Heart right ventricle (tissue), 16 donors: Measurements from ENCODE around the gene ONECUT3. TPM values are rescaled to one million over a fixed set of nuclear protein-coding genes. Genes with fewer than 3 reads are reported as not detected.

ENCODE experiments used
- ATAC-seq, 8 donors: fragments of 200-7000 bp; cut with Tn5 transposase; one replicate each; pipeline ENCODE4 v1.9.1; 2020; ENCODE audit warnings: mild to moderate bottlenecking in 8 of 8, moderate library complexity in 8 of 8, moderate number of reproducible peaks in 1 of 8
- DNase-seq, 2 donors: peaks; one replicate each; pipeline ENCODE4 v3.0.0-alpha.2; 2020
- H3K27ac ChIP-seq, 10 donors: fragments of 200-600 bp; sonication (generic) in 2 of 10; one replicate each; pipeline versions ENCODE4 v1.5.0 to v1.8.0; 2020 to 2022; ENCODE audit warnings: mild to moderate bottlenecking in 3 of 10
- H3K27me3 ChIP-seq, 7 donors: fragments of 200-600 bp; one replicate each; pipeline ENCODE4 v1.8.0; 2021 to 2022; ENCODE audit warnings: mild to moderate bottlenecking in 2 of 7
- H3K36me3 ChIP-seq, 9 donors: fragments of 200-600 bp; sonication (generic) in 1 of 9; one replicate each; pipeline versions ENCODE4 v1.5.0 to v1.8.0; 2020 to 2022; ENCODE audit warnings: mild to moderate bottlenecking in 2 of 9
- H3K4me1 ChIP-seq, 9 donors: fragments of 200-600 bp; sonication (generic) in 1 of 9; one replicate each; pipeline versions ENCODE4 v1.5.0 to v1.8.0; 2020 to 2022; ENCODE audit warnings: mild to moderate bottlenecking in 4 of 9
- H3K4me3 ChIP-seq, 10 donors: fragments of 200-600 bp; sonication (generic) in 2 of 10; one replicate each; pipeline versions ENCODE4 v1.5.0 to v1.8.0; 2020 to 2022; ENCODE audit warnings: mild to moderate bottlenecking in 7 of 10, moderate library complexity in 2 of 10
- H3K9me3 ChIP-seq, 11 donors: fragments of 200-600 bp in 10 of 11; sonication (generic) in 2 of 11; one replicate each; pipeline versions ENCODE4 v1.5.0 to v1.8.0; 2013 to 2022; ENCODE audit warnings: mild to moderate bottlenecking in 2 of 11, control low read depth in 1 of 11, moderate library complexity in 1 of 11
- WGBS, 2 donors: extraction: QIAGEN DNeasy Blood & Tissue Kit; methylation state at CpG; one replicate each; pipeline ENCODE4 v1.1.7; 2013; ENCODE audit warnings: inconsistent platforms in 1 of 2; 5-methylcytosine and 5-hydroxymethylcytosine counted together
- intact Hi-C, 10 donors: fragments of 100-400 bp; cut with DNase I; formaldehyde crosslinking; loops; one replicate each; pipeline versions ENCODE4 v1.11.1 to v1.14.2; 2022
- polyA plus RNA-seq, 2 donors: library from polyadenylated mRNA; stranded (reverse); fragments of 200-250 nt; gene quantifications; one replicate each; pipeline ENCODE4 v1.2.3, GENCODE V29; 2013
- total RNA-seq, 10 donors: library from RNA; stranded (reverse); fragmentation: NEBNext Ultra II Directional in 3 of 10; extraction: Animal tissue kit (Norgen Biotek cat#: 25700) in 3 of 10; gene quantifications; one replicate each; pipeline versions ENCODE4 v1.2.1 to v1.2.4, GENCODE V29; 2021 to 2023
- TF ChIP-seq, protein P1 (sequence below), 9 donors: fragments of 200-600 bp; sonication (generic) in 2 of 9; IDR thresholded peaks; one replicate each; pipeline versions ENCODE4 v1.5.0 to v1.8.0; 2021 to 2022; ENCODE audit warnings: antibody characterized with exemption in 9 of 9, mild to moderate bottlenecking in 5 of 9, moderate library complexity in 1 of 9
- donor health status: Arrhythmogenic right ventricular cardiomyopathy.
- donor health status: ischemic (EF 13 %, LVEDD 7.1; RV severe dilation, severe dysfunction).
- donor health status: healthy with polysubstance abuse.
- donor health status: DM: no; HTN: yes; CAD: no.
- donor health status: DM: no; HTN: no; CAD: no.
- donor health status: ischemic (EF 25% LVEDD 6.9; RV normal size, moderate dysfunction).
- donor health status: ischemic (EF 25% LVEDD 5.7; RV mildly dilated, moderate dysfunction).
- donor health status: healthy.
- donor health status: DM: yes; HTN: yes; CAD: no.
- donor health status: Ischemic cardiomyopathy.
- donor health status: ischemic (EF 35%, LVEDD 5.7; RV mildly dilated, moderate dysfunction).
- donor health status: nonischemic (EF 11% LVEDD 7.7; RV severe dilation, severe dysfunction).
- donor health status: DM: yes; HTN: yes; CAD: no.
- donor health status: PGD.
- donor health status: ischemic (EF 29% LVEDD 5.4; RV normal size, mild dysfunction).
- donor health status: nonischemic (EF 23%, LVEDD 6.1; RV moderate dilation, normal function).

The ONECUT3 gene
- total and polyA plus RNA-seq, 12 donors, result not detected

DNA sequence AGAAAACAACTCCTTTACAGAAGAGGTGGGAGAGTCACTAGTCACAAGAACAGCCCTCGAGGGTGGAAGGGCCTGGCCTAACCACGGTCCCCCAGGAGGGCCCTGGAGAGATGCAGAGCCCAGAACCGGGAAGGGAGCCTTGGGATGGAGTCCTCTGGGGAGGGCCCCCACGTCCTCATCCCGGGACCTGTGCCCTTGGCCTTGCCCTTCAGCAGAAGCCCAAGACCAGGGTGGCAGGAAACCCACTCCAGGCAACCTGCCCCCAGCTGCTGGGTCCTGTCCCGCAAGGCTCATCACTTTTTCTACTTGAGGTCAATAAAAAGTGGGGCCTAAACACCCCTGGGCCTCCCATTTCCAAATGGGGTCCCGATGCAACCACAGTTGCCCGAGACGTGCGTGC, 61.1 kb downstream of the ONECUT3 start:
- ATAC-seq, result no peak
- 70 to 73% methylated on average over 10 of the region's 10 CpGs for WGBS, 2 donors
- H3K27ac ChIP-seq, result no peak overlapping the region
- TF ChIP-seq, protein P1, sequence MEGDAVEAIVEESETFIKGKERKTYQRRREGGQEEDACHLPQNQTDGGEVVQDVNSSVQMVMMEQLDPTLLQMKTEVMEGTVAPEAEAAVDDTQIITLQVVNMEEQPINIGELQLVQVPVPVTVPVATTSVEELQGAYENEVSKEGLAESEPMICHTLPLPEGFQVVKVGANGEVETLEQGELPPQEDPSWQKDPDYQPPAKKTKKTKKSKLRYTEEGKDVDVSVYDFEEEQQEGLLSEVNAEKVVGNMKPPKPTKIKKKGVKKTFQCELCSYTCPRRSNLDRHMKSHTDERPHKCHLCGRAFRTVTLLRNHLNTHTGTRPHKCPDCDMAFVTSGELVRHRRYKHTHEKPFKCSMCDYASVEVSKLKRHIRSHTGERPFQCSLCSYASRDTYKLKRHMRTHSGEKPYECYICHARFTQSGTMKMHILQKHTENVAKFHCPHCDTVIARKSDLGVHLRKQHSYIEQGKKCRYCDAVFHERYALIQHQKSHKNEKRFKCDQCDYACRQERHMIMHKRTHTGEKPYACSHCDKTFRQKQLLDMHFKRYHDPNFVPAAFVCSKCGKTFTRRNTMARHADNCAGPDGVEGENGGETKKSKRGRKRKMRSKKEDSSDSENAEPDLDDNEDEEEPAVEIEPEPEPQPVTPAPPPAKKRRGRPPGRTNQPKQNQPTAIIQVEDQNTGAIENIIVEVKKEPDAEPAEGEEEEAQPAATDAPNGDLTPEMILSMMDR (IDR thresholded peaks at IDR 0.05), result no peak
- H3K4me1 ChIP-seq, result peaks cover 5 to 24% (median 17%) of the 10 kb centered on the region in 9 donors
- intact Hi-C loops, result loop anchor here in 1 of 10 donors (10.0 kb wide), 1 partner anchor 140 kb away; no protein-coding TSS in a partner anchor
- DNase-seq, result no peak
- H3K4me3 ChIP-seq, result no peak overlapping the region
- no peaks in the 10 kb centered on the region for H3K27me3 ChIP-seq
- H3K9me3 ChIP-seq, result no peaks in the 10 kb centered on the region
- peaks cover 4 to 51% (median 38%) of the 10 kb centered on the region in 9 donors for H3K36me3 ChIP-seq

DNA sequence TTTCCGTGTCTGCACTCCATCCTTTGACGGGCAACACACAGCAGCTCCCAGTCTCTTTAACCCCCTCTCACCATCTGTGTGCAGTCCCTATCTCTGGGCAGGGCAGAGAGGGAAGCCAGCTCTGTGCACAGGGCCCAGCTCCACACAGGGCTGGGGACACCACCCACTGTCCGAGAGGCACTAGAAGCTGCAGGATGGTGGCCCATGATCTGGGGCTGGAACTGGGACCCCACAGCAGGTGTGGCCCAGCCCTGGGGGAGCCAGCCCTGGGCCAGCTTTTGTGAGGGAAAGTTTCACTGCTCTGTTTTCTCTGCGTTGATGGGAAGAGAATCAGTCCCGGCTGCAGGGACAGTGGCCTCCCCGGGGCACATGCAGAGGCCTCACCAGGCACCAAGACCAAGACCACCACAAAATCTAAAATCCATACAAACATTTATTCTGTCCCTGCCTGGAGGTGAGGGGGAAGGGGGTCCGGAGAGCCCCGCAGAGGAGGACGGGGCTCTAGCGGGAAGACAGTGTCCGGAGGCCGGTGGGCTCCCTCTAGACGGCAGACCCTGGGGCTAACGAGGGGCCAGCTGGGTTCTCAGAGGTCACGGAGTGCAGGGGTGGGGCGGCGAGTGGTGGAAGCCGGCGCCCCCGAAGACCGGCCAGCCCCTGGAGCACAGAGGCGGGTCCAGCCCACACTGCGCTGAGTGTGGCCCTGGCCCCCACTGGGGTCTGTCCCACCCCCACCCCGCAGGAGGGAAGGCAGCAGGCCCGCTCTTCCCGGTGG, 61.7 kb downstream of the ONECUT3 start:
- DNase-seq (no peak), ATAC-seq (no peak)
- H3K36me3 ChIP-seq, result peaks cover 5 to 57% (median 39%) of the 10 kb centered on the region in 9 donors
- intact Hi-C loops, result loop anchor here in 1 of 10 donors (10.0 kb wide), 1 partner anchor 140 kb away; no protein-coding TSS in a partner anchor
- TF ChIP-seq, protein P1 (IDR thresholded peaks at IDR 0.05), result no peak
- peaks cover 5 to 24% (median 17%) of the 10 kb centered on the region in 9 donors for H3K4me1 ChIP-seq
- H3K27me3 ChIP-seq, result no peaks in the 10 kb centered on the region
- H3K27ac ChIP-seq, result no peak overlapping the region
- no peaks in the 10 kb centered on the region for H3K9me3 ChIP-seq
- WGBS, 2 donors, result 86% methylated on average over 26 of the region's 26 CpGs
- no peak overlapping the region for H3K4me3 ChIP-seq

DNA sequence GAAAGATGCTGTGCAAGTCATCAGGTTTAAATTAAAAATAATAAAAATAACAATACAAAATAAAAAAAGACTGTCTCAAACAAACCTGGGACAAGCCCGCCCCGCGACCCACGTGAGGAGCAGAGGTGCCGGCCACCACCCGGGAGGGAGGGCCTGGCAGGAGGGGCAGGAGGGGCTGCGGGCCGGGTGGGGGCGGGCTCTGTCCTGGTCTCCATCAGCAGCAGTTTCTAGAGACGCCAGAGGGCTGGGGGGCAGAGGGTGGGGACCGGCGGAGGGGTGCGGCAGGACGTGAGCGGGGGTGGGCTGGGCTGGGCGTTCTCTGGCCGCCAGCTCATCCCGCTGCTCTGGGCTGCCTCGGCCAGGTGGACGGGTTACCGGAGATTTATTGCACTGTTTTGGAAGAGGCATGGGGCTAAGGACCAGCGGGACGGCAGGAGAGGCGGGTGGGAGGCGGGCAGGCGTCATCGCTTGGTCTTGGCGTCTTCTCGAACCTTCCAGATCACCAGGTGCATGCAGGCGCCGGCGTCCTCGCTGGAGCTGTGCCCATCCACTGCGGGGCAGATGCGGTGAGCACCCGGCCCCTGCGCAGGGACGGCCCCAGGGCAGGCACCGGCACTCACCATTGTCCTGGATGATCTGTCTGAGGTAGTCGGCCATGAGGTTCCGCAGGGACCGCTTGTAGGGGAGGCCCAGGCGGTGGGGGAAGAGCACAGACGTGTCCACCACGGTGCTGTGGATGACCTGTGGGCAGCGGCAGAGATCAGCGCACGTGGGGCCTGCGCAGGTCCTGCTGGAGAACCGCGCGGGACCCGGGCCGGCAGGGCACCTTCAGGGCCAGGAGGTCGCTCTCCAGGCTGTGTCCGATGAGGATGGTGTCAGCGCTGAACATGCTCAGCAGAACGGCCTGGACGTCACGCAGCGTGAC, 62.6 kb downstream of the ONECUT3 start:
- Histone ChIP-seq H3K36me3 (peaks cover 7 to 65% (median 46%) of the 10 kb centered on the region in 9 donors), H3K27ac (no peak overlapping the region), H3K4me3 (no peak overlapping the region), H3K9me3 (no peaks in the 10 kb centered on the region), H3K4me1 (peaks cover 5 to 24% (median 17%) of the 10 kb centered on the region in 9 donors), H3K27me3 (no peaks in the 10 kb centered on the region)
- ATAC-seq, result no peak
- whole genome bisulfite sequencing, 2 donors, result 91 to 93% methylated on average over 61 of the region's 61 CpGs
- TF ChIP-seq, protein P1 (IDR thresholded peaks at IDR 0.05), result no peak
- intact Hi-C loops, result loop anchor here in 1 of 10 donors (10.0 kb wide), 1 partner anchor 141 kb away; no protein-coding TSS in a partner anchor
- DNase-seq, result no peak
